VCaP (cell line): Measurements from ENCODE around the gene USP40.

Experiments
- H3K27ac ChIP-seq: fragments of 450-650 bp; 2 replicates; pipeline ENCODE4 v1.5.1; 2017
- TF ChIP-seq, protein P1 (sequence below): fragments of 450-650 bp; conservative IDR thresholded peaks from 2 replicates; pipeline ENCODE4 v1.5.1; 2017; ENCODE audit warnings: mild to moderate bottlenecking, moderate library complexity

USP40 gene

DNA sequence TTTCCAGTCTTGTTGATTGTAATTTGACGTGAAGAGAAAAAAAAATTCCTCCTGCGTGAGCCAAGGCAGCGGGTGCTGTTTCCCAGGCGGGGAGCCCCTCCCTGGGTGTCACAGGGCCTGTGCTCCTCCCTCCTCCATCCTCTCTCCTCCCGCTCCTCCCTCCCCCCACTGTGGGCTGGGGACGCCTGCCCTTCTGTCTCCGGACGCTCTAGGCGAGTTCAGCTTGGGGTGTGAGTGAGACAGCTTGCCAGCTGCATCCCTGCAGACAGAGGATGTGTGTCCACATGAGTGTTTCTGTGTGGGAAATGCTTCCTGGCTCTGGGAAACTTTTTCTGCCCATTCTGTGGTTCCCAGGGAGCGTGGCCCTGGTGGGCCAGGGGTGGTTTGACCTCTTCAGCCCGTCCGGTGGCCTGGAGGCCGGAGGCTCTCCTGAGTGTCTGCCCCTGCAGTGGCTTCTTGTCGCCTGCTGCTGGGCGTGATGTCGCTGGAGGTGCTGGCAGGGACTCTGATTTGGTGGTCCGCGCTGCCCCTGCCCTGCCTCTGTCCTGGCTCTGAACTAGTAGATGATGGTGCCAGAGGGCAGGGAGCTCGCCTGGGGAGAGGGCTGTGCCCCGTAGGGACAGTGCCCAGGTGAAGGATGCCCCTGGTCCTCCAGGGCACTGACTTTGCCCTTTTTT, 96.4 kb downstream of the USP40 start:
- TF ChIP-seq, protein P1, sequence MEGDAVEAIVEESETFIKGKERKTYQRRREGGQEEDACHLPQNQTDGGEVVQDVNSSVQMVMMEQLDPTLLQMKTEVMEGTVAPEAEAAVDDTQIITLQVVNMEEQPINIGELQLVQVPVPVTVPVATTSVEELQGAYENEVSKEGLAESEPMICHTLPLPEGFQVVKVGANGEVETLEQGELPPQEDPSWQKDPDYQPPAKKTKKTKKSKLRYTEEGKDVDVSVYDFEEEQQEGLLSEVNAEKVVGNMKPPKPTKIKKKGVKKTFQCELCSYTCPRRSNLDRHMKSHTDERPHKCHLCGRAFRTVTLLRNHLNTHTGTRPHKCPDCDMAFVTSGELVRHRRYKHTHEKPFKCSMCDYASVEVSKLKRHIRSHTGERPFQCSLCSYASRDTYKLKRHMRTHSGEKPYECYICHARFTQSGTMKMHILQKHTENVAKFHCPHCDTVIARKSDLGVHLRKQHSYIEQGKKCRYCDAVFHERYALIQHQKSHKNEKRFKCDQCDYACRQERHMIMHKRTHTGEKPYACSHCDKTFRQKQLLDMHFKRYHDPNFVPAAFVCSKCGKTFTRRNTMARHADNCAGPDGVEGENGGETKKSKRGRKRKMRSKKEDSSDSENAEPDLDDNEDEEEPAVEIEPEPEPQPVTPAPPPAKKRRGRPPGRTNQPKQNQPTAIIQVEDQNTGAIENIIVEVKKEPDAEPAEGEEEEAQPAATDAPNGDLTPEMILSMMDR: no peak
- H3K27ac ChIP-seq: peak overlapping the region; percentile 42

DNA sequence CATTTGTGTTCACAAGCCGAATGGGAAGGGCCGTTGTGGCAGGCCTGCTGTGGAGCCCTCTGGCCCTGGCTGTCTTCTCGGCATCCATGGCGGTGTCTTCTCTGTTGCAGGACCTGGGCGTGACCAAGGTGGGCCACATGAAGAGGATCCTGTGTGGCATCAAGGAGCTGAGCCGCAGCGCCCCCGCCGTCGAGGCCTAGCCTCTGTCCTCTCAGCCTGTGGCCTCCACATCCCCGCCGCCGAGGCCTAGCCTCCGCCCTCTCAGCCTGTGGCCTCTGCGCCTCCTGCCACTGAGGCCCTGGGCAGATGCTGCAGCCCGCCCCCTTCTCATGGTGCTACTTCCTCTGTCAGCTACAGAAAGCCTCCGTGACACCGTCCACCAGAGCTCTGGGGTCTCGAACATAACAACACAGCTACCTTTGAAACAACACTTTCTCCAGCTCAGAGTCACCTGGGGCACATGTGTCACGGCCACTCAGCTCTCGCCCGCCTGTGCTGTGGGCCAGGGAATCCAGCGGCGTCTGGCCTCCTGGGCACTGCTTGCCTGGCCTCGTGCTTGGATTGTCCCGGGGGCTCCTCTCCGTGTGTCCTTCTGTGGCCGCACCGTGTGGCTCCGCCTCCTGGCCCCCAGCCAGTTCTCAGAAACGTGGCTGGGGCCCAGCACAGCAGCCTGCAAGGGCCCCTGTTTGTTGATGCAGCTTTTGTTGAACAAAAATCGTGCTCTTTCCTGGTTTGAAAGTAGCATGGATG, 97.1 kb downstream of the USP40 start:
- H3K27ac ChIP-seq: peak overlapping the region; percentile 42
- TF ChIP-seq, protein P1: no peak

DNA sequence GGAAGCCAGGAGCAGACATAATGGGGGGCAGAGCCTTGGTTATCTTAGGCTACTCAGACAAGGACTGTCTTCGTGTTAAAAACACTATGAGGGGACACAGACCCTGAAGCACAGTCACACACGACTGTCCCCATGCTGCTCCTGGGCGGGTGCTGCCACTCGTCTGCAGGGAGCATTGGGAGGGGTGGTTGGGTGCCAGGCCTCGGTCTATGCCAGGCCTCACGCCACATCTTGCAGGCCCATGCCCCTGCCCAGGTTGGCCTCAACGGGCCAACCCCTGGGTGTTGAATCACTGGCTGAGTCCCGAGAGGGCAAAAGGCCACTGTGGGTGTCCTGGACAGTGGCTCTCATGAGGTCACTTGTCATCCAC, 97.9 kb downstream of the USP40 start:
- TF ChIP-seq, protein P1: no peak
- no peak overlapping the region for H3K27ac ChIP-seq

DNA sequence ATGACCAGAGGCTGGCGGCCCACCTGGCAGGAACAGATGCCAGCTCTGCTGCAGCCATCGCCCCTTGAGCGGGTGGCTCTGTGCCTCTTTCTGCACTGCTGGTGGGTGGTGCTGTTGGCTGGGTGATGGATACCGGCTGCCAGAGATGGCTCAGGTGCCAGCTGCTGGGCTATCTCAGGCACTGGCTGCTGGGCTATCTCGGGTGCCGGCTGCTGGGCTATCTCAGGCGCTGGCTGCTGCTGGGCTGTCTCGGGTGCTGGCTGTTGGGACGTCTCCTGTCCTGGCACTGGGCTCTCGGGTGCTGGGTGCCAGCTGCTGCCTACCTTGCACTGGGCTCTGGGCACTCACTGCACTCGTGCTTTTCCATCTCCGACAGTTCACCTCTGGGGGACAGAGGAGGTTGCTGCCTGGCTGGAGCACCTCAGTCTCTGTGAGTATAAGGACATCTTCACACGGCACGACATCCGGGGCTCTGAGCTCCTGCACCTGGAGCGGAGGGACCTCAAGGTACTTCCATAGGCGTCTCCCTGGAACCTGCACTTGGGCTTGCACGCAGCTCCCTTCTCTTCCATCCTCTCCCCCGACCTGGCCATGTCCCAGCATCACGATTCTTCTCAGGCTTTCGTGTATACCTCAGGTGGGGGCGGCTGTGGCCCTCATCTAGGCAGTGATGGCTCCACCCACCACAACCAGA, 98.4 kb downstream of the USP40 start:
- no peak overlapping the region for H3K27ac ChIP-seq
- TF ChIP-seq, protein P1: no peak

DNA sequence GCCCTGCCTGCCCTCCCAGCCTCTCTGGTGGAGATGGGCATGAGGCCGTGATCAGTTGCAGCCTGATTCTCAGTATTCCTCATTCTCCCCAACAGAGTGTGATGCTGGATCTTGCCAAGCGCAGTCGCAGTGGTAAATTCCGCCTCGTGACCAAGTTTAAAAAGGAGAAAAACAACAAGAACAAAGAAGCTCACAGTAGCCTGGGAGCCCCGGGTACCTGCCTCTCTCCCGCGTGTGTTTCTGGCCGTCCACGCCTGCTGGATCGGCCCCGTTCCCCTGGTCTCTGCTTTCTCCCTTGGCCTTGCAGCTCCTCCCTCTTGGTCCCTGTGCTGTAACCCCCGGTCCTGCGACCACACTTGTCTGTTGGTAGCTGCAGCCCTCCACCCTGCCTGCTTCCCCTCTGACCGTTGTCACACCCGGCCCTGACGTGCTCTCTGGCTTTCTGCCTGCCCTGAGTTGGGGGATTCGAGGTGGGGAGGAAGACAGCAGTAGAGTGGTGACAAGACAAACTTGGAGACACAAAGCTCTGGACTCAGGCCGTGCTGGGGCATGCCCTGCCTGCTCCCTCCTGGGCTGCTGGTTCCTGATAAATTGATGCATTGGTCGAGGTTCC, 99.5 kb downstream of the USP40 start:
- TF ChIP-seq, protein P1: no peak
- no peak overlapping the region for H3K27ac ChIP-seq

DNA sequence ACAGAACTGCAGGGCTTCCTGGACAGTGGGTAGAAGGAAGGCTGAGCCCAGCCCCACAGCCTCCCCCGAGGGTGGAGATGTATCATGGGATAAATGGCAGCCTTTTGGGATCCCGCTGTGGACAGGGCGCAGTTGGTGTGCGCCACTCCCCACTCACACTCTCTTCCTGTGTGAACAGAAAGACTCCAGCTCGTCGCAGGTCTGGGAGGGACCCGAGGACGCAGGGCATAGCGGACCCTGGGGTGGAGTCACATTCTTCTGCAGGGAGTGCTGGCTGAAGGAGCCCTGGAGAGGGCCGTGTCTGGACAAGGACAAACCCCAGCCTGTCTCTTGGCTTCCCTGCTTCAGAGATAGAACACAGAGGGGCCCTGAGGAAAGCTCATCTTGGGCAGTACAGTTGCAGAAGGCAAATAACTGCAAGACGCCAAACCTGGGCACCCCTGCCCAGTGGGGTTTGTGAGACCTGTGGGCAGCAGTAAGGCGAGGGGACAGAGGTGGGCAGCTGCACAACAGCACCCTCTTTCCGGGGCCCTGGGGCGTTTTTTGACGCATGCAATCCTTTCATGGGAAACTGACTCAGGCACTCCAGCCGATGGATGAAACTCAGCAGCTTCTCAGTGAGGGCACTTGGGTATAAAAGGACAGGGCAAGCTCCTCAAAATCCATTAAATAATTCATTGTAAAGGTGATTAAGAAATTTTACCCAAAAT, 101.9 kb downstream of the USP40 start:
- no peak overlapping the region for H3K27ac ChIP-seq
- TF ChIP-seq, protein P1: no peak
